Esophagus (tissue), 2 donors: ENCODE results near the gene CDH3. TPM values are rescaled to one million over a fixed set of nuclear protein-coding genes. Genes with fewer than 3 reads are reported as not detected.
A peak's percentile ranks its signal among the peaks of the same experiment; 100 is the strongest.

Experiments
- H3K27ac ChIP-seq, 2 donors: one replicate each; pipeline ENCODE4 v1.5.1; 2013; ENCODE audit warnings: low read depth in 2 of 2, mild to moderate bottlenecking in 2 of 2, inconsistent platforms in 1 of 2, low read length in 1 of 2, moderate library complexity in 1 of 2
- H3K27me3 ChIP-seq, 2 donors: one replicate each; pipeline ENCODE4 v1.6.1; 2013; ENCODE audit warnings: low read length in 2 of 2, control low read depth in 1 of 2, mild to moderate bottlenecking in 1 of 2; ENCODE audit not compliant: insufficient read depth in 2 of 2, control insufficient read depth in 1 of 2
- H3K36me3 ChIP-seq, 2 donors: one replicate each; pipeline ENCODE4 v1.6.1; 2013; ENCODE audit warnings: low read length in 1 of 2; ENCODE audit not compliant: control insufficient read depth in 2 of 2, insufficient read depth in 2 of 2
- H3K4me1 ChIP-seq, 2 donors: one replicate each; pipeline ENCODE4 v1.6.1; 2013; ENCODE audit warnings: low read length in 1 of 2; ENCODE audit not compliant: control insufficient read depth in 2 of 2, insufficient read depth in 2 of 2
- H3K4me3 ChIP-seq, 2 donors: one replicate each; pipeline ENCODE4 v1.5.1; 2013; ENCODE audit warnings: low read length in 2 of 2, mild to moderate bottlenecking in 2 of 2, low read depth in 1 of 2, moderate library complexity in 1 of 2
- H3K9me3 ChIP-seq, 2 donors: one replicate each; pipeline ENCODE4 v1.6.1; 2013; ENCODE audit warnings: mild to moderate bottlenecking in 2 of 2, low read depth in 1 of 2, low read length in 1 of 2, moderate library complexity in 1 of 2; ENCODE audit not compliant: control insufficient read depth in 2 of 2, insufficient read depth in 1 of 2
- WGBS, 2 donors: extraction: QIAGEN DNeasy Blood & Tissue Kit; methylation state at CpG; one replicate each; pipeline ENCODE4 v1.1.7; 2013; 5-methylcytosine and 5-hydroxymethylcytosine counted together
- polyA plus RNA-seq, 2 donors: library from polyadenylated mRNA; stranded (reverse); fragments of 200-250 nt; gene quantifications; one replicate each; pipeline ENCODE4 v1.2.3, GENCODE V29; 2013
- donor health status: healthy with polysubstance abuse.
- donor health status: Bipolar disorder and iron deficiency.

The CDH3 gene
- polyA plus RNA-seq, 2 donors = 12.2 to 36.3 TPM

DNA sequence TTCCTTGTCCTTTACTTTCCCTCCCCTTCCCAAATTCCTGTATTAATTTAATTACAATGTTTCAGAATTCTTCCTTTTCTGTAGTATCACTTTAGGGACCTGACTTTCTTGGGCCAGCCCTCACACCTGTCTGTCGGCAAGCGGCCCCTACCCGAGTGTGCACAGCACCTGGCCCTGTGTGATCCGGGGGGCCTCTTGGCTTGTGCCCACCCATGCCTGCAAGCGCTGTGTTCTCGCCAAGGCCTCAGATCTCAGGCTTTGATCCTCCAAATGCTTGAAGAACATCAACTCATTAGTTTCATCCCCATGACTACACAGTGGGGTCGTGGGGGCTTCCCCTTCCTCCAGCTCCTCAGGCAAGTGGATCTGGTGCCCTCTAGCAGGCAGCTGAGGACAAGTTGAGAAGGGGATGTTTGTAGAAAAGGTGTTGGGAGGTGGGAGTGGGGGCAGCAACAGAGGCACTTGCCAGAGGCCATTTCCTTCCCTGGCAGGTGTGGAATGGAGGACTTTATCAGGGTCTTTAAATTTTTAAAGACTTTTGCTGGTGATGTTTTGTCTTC, 15.7 kb upstream of the CDH3 start:
- Histone ChIP-seq H3K27ac (no peak overlapping the region), H3K4me3 (no peak overlapping the region), H3K27me3 (no peaks in the 10 kb centered on the region), H3K36me3 (no peaks in the 10 kb centered on the region), H3K4me1 (no peaks in the 10 kb centered on the region), H3K9me3 (no peaks in the 10 kb centered on the region)
- 76 to 79% methylated on average over 7 of the region's 7 CpGs for WGBS, 2 donors

DNA sequence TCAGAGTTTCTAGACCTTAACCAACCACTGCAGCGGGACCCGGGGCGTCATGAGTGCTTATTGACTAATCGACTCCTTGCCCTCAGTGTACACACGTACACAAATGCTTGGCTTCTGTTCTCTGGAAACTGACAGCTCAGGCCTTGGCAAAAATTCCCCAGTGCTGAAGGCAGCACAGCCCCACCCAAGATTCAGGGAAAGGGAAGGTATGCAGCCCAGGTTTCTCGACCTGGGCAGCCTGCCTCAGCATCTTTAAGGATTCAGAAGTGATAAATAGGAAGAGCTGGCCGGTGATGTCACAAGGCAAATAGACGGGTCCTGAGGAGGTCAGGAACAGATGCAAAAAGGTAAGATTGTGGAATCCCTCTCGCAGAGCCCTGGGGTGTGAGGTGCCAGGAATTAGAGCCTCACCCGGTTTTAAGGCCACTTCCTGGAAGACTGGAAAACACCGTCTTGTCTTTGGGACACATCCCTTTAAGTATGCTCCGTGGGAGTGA, 9.0 kb upstream of the CDH3 start:
- WGBS, 2 donors = 29% methylated on average over 12 of the region's 12 CpGs

DNA sequence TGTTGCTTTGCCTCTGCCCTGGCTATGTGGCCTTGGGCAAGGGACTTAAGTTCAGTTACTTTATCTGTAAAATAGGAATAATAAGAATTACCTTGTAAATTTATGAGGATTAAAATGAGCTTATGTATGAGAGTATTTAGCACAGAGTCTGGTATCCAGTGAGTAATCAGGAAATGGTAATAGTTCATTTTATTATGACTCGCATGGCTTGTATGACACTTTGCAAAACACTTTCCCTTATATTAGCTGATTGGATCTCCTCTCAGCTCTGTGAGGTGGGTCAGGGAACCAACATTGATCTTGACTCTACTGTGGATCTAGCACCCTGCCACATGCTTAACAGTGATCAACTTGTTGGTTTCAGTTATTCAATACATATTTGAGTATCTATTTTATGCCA, 8.3 kb upstream of the CDH3 start:
- 25 to 35% methylated on average over 1 of the region's 1 CpG for WGBS, 2 donors
- Histone ChIP-seq H3K4me3 (no peak overlapping the region), H3K27ac (peak overlapping the region; percentile 42 to 52), H3K9me3 (no peaks in the 10 kb centered on the region), H3K36me3 (no peaks in the 10 kb centered on the region), H3K27me3 (no peaks in the 10 kb centered on the region), H3K4me1 (no peaks in the 10 kb centered on the region)

More for the DNA sequence above, 9.0 kb upstream of the CDH3 start:
- H3K27ac ChIP-seq = peak overlapping the region; percentile 52 to 76
- no peaks in the 10 kb centered on the region for H3K27me3 ChIP-seq
- H3K36me3 ChIP-seq = no peaks in the 10 kb centered on the region
- no peaks in the 10 kb centered on the region for H3K4me1 ChIP-seq
- no peaks in the 10 kb centered on the region for H3K9me3 ChIP-seq
- H3K4me3 ChIP-seq = no peak overlapping the region

DNA sequence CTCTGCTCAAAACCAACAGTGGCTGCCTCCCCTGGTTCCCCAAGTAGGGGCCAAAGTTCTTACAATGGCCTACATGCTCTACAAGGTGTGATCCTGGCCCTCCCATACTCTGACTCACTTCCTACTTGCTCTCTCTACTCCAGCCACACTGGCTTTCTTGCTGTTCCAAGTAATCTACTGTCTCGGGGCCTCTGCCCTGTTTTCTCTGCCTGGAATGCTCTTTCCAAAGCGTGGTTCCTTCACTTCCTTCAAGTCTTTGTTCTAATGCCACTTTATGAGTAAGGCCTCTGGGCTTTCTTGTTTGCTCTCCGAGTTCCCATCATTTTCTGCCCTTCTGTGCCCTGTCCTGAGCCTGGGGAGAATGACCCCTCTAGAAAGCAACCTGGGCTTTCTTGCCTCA, 4.1 kb upstream of the CDH3 start:
- H3K9me3 ChIP-seq = no peaks in the 10 kb centered on the region
- peaks cover 7 to 12% of the 10 kb centered on the region in 2 donors for H3K4me1 ChIP-seq
- H3K27me3 ChIP-seq = no peaks in the 10 kb centered on the region
- H3K4me3 ChIP-seq = no peak overlapping the region
- WGBS, 2 donors = 42 to 51% methylated on average over 3 of the region's 3 CpGs
- H3K27ac ChIP-seq = peak overlapping the region; percentile 14 to 72
- no peaks in the 10 kb centered on the region for H3K36me3 ChIP-seq

DNA sequence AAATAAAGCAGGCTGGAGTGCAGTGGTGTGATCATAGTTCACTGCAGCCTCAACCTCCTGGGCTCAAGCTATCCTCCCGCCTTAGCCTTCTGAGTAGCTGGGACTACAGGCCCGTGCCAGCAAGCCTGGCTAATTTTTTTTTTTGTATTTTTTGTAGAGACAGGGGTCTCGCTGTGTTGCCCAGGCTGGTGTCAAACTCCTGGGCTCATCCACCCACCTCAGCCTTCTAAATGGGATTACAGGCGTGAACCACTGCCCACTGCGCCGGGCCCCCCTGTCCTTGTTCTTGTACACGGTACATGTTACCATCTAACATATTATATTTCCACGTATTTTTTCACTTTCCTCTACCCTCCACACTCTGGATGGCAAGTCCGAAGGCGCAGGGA, 3.1 kb upstream of the CDH3 start:
- Histone ChIP-seq H3K9me3 (no peaks in the 10 kb centered on the region), H3K27me3 (no peaks in the 10 kb centered on the region), H3K27ac (no peak overlapping the region), H3K4me3 (no peak overlapping the region), H3K36me3 (no peaks in the 10 kb centered on the region), H3K4me1 (peaks cover 8 to 14% of the 10 kb centered on the region in 2 donors)
- 61 to 64% methylated on average over 10 of the region's 10 CpGs for WGBS, 2 donors

DNA sequence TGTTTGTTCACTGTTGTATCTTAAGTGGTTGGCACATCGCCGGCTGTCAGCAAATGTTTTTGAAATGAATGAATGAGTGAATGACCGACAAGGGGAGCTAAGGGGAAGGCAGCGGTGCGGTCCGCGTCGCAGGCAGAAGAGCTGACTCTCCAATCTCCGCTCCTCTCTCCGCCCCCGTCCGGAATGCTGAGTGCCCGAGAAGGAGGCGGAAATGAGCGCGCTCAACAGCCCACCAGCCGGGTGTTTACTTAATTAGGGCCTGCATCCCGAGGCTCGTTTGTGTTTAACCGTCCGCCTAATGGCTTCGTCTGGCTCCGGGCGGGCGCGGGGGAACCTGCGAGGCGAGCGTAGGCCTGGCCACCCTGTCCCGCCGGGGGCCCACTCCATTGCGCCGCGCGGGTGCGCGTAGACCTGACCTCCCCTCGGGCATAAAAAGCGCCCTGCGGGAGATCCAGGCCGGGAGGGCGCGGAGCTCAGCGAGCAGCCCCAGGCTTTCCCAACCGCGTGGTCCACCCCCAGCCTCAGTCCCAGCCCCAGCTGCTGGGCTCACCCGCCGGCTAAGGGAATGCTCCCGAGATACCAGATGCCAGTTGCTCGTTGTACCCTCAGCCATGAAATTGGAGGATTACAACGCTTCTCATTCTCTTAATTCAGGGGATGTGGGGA, 2.5 kb upstream of the CDH3 start:
- Histone ChIP-seq H3K4me3 (no peak overlapping the region), H3K27me3 (no peaks in the 10 kb centered on the region)

DNA sequence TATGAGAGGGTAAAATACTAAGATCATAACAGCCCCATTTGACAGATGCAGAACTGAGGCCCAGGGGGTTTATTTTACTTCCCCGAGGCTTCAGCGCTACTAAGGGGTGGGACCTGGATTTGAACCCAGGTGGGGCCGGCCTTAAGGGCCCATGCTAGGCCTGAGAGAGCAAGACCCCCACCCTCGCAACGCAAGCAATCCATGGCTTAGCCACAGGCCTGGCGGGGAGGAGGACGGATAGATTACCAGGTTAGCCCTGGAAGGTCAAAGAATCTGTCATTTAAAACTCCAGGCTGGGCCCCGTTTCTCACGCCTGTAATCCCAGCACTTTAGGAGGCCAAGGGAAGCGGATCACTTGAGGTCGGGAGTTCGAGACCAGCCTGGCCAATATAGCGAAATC, 1.9 kb upstream of the CDH3 start:
- Histone ChIP-seq H3K27me3 (no peaks in the 10 kb centered on the region), H3K27ac (no peak overlapping the region)

More for the DNA sequence above, 2.5 kb upstream of the CDH3 start:
- Histone ChIP-seq H3K9me3 (no peaks in the 10 kb centered on the region), H3K4me1 (peaks cover 8 to 14% of the 10 kb centered on the region in 2 donors), H3K27ac (no peak overlapping the region), H3K36me3 (no peaks in the 10 kb centered on the region)
- WGBS, 2 donors = 10 to 26% methylated on average over 51 of the region's 51 CpGs

DNA sequence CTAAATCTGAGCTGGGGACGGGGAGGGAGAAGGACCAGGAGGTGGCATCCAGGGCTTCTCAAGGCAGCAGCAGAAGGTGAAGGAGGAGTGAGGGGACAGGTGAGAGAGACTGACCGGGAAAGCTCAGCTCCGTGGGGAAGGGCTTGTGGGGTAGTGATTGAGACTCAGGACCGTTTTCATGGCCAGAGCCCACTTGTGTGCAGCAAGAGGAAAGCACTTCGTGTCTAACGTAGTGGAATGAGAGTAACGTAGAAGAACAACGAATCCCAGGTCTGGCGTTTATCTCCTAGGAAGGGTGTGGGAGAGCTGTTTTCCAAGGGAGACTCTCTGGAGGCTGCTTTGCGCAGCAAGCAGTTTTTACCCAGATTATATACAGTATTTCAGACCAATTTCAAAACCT, 1.3 kb upstream of the CDH3 start:
- Histone ChIP-seq H3K4me3 (no peak overlapping the region), H3K9me3 (no peaks in the 10 kb centered on the region), H3K27ac (no peak overlapping the region), H3K4me1 (peaks cover 8 to 14% of the 10 kb centered on the region in 2 donors), H3K36me3 (no peaks in the 10 kb centered on the region), H3K27me3 (no peaks in the 10 kb centered on the region)
- 51 to 53% methylated on average over 10 of the region's 10 CpGs for WGBS, 2 donors

More for the DNA sequence above, 1.9 kb upstream of the CDH3 start:
- 84 to 88% methylated on average over 13 of the region's 13 CpGs for WGBS, 2 donors
- H3K4me3 ChIP-seq = no peak overlapping the region
- H3K4me1 ChIP-seq = peaks cover 8 to 14% of the 10 kb centered on the region in 2 donors
- no peaks in the 10 kb centered on the region for H3K9me3 ChIP-seq
- no peaks in the 10 kb centered on the region for H3K36me3 ChIP-seq

DNA sequence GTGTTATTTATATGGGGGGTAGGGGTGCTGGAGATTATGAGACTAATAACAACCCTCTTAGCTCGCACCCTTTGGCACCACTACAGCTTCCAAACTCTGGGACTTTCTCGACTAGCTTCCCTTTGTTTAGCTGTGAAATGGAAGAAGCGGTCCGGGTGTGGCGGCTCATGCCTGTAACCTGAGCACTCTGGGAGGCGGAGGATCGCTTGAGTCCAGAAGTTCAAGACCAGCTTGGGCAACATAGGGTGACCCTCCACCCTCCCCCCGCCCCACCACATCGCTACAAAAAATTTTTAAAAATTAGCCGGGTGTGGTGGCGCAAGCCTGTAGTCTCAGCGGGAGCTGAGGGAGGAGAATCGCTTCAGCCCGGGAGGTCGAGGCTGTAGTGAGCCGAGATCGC, 814 bp upstream of the CDH3 start:
- H3K27ac ChIP-seq = peak overlapping the region in 1 of 2 donors; percentile 72
- no peaks in the 10 kb centered on the region for H3K9me3 ChIP-seq
- H3K4me3 ChIP-seq = peak overlapping the region in 1 of 2 donors; percentile 56
- no peaks in the 10 kb centered on the region for H3K27me3 ChIP-seq
- H3K36me3 ChIP-seq = no peaks in the 10 kb centered on the region
- WGBS, 2 donors = 17 to 20% methylated on average over 17 of the region's 17 CpGs
- H3K4me1 ChIP-seq = peaks cover 8 to 14% of the 10 kb centered on the region in 2 donors
